ENCODE measurements around the gene SMTN. TPM values are rescaled to one million over a fixed set of nuclear protein-coding genes. Genes with fewer than 3 reads are reported as not detected.

SMTN gene
- total RNA-seq, 1 experiment from 2014 or later: 80.2 TPM

GRCh38 chr22:31135706-31136105 is 54.6 kb downstream of the SMTN start:
- H3K36me3 Mint-ChIP-seq (ENCODE audit: insufficient read depth, unreplicated experiment): no peaks in the 10 kb centered on the region
- H3K4me1 Mint-ChIP-seq (ENCODE audit: insufficient read depth, unreplicated experiment): no peaks in the 10 kb centered on the region
- POLR2A ChIA-PET: interaction anchor here (0.6 to 0.9 kb wide), 2 partner anchors 52 to 436 kb away, joined by 3 read pairs; no protein-coding TSS in a partner anchor
- BruUV-seq (replicated peaks): no TSS peak
- no peak overlapping the region for H3K4me3 Mint-ChIP-seq (ENCODE audit: unreplicated experiment)
- H3K27me3 Mint-ChIP-seq (ENCODE audit: insufficient read depth, unreplicated experiment): no peaks in the 10 kb centered on the region
- intact Hi-C loops (cut with micrococcal nuclease): no loop called here
- TF ChIP-seq CTCF (IDR thresholded peaks at IDR 0.05; ENCODE audit: unreplicated experiment): no peak
- H3K27ac Mint-ChIP-seq (ENCODE audit: low read depth, unreplicated experiment): peak overlapping the region; percentile 52
- CTCF ChIA-PET: no interaction called here
- H3K9me3 Mint-ChIP-seq (ENCODE audit: unreplicated experiment): no peaks in the 10 kb centered on the region
- no peak for DNase-seq (ENCODE audit: unreplicated experiment)

- Mint-ChIP-seq H3K27ac (ENCODE audit: low read depth, unreplicated experiment) (peak overlapping the region; percentile 52), H3K27me3 (ENCODE audit: insufficient read depth, unreplicated experiment) (no peaks in the 10 kb centered on the region)
Measured at GRCh38 chr22:31136155-31136554, 55.0 kb downstream of the SMTN start.

GRCh38 chr22:31136711-31137110 is 55.6 kb downstream of the SMTN start:
- no peak for TF ChIP-seq CTCF (IDR thresholded peaks at IDR 0.05; ENCODE audit: unreplicated experiment)
- Mint-ChIP-seq H3K4me3 (ENCODE audit: unreplicated experiment) (no peak overlapping the region), H3K36me3 (ENCODE audit: insufficient read depth, unreplicated experiment) (no peaks in the 10 kb centered on the region), H3K4me1 (ENCODE audit: insufficient read depth, unreplicated experiment) (no peaks in the 10 kb centered on the region), H3K27ac (ENCODE audit: low read depth, unreplicated experiment) (no peak overlapping the region), H3K9me3 (ENCODE audit: unreplicated experiment) (no peaks in the 10 kb centered on the region), H3K27me3 (ENCODE audit: insufficient read depth, unreplicated experiment) (no peaks in the 10 kb centered on the region)
- CTCF ChIA-PET: interaction anchor here (0.6 kb wide), 1 partner anchor 22 kb away, joined by 3 read pairs; no protein-coding TSS in a partner anchor
- POLR2A ChIA-PET: no interaction called here
- no TSS peak for BruUV-seq (replicated peaks)
- DNase-seq (ENCODE audit: unreplicated experiment): no peak
- intact Hi-C loops (cut with micrococcal nuclease): no loop called here

More at GRCh38 chr22:31136155-31136554, 55.0 kb downstream of the SMTN start:
- CTCF ChIA-PET: no interaction called here
- intact Hi-C loops (cut with micrococcal nuclease): no loop called here
- no peak for DNase-seq (ENCODE audit: unreplicated experiment)
- no peaks in the 10 kb centered on the region for H3K36me3 Mint-ChIP-seq (ENCODE audit: insufficient read depth, unreplicated experiment)
- no peak overlapping the region for H3K4me3 Mint-ChIP-seq (ENCODE audit: unreplicated experiment)
- BruUV-seq (replicated peaks): no TSS peak
- TF ChIP-seq CTCF (IDR thresholded peaks at IDR 0.05; ENCODE audit: unreplicated experiment): no peak
- no peaks in the 10 kb centered on the region for H3K4me1 Mint-ChIP-seq (ENCODE audit: insufficient read depth, unreplicated experiment)
- no peaks in the 10 kb centered on the region for H3K9me3 Mint-ChIP-seq (ENCODE audit: unreplicated experiment)
- POLR2A ChIA-PET: interaction anchor here (0.6 to 0.9 kb wide), 2 partner anchors 52 to 437 kb away, joined by 3 read pairs; no protein-coding TSS in a partner anchor

- no peak for DNase-seq (ENCODE audit: unreplicated experiment)
- Mint-ChIP-seq H3K4me1 (ENCODE audit: insufficient read depth, unreplicated experiment) (no peaks in the 10 kb centered on the region), H3K27ac (ENCODE audit: low read depth, unreplicated experiment) (no peak overlapping the region), H3K9me3 (ENCODE audit: unreplicated experiment) (no peaks in the 10 kb centered on the region), H3K36me3 (ENCODE audit: insufficient read depth, unreplicated experiment) (no peaks in the 10 kb centered on the region), H3K4me3 (ENCODE audit: unreplicated experiment) (no peak overlapping the region), H3K27me3 (ENCODE audit: insufficient read depth, unreplicated experiment) (no peaks in the 10 kb centered on the region)
- intact Hi-C loops (cut with micrococcal nuclease): no loop called here
- TF ChIP-seq CTCF (IDR thresholded peaks at IDR 0.05; ENCODE audit: unreplicated experiment): no peak
- ChIA-PET POLR2A (no interaction called here), CTCF (interaction anchor here (0.6 to 1.1 kb wide), 2 partner anchors 12 to 55 kb away, joined by 3 read pairs; no protein-coding TSS in a partner anchor)
- no TSS peak for BruUV-seq (replicated peaks)
Measured at GRCh38 chr22:31137721-31138120, 56.6 kb downstream of the SMTN start.

Data from MCF 10A (cell line).